ENCODE data around the gene TEX101. TPM values are rescaled to one million over a fixed set of nuclear protein-coding genes. Genes with fewer than 3 reads are reported as not detected.
"Not testable (repeated sequence)": the region's sequence is repeated elsewhere in the genome, so short reads cannot be mapped to it uniquely, and the experiment has no call there.

The TEX101 gene
- polyA plus RNA-seq, 3 donors: 0.16 TPM; not detected in 2

DNA sequence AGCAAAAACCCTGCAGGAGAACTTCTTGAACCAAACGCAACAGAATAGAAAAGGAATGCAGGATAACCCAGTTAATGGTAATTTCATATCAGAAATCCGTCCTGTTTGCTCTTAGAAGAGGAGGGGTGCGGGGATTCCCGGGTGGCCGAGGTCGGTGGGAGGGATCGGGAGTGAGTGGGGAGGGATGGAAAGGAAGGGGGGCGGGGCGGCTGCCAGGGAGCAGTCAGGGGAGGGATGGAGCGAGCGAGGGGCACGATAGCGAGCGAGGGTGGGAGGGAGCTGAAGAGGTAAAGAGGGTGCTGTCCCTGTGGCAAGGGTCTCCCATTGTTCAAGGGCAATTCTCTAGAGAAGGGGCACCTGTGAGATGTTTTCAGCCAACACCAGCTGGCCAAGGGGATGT is 34.7 kb upstream of the TEX101 start:
- Mint-ChIP-seq H3K4me1 (no peaks in the 10 kb centered on the region), H3K4me3 (no peak overlapping the region)

GRCh38 chr19:43380771-43381386 is 33.8 kb upstream of the TEX101 start:
- no peak overlapping the region for H3K4me3 Mint-ChIP-seq
- no peak overlapping the region for H3K27ac Mint-ChIP-seq
- no peaks in the 10 kb centered on the region for H3K79me2 ChIP-seq (ENCODE audit: insufficient read depth, low read length)
- no peak overlapping the region for H3K4me3 ChIP-seq (replicated peaks in 1 of 3; ENCODE audit: low read depth in 2 of 3, low read length in 3 of 3)
- no peak overlapping the region for H3K27ac ChIP-seq (ENCODE audit: low read depth in 1 of 2, low read length in 2 of 2)
- no peaks in the 10 kb centered on the region for H4K20me1 ChIP-seq (ENCODE audit: insufficient read depth, low read length)
- H3K27me3 ChIP-seq (ENCODE audit: control insufficient read depth in 2 of 2, insufficient read depth in 2 of 2, low read length in 2 of 2): no peaks in the 10 kb centered on the region
- intact Hi-C loops (cut with micrococcal nuclease): no loop called here
- no peaks in the 10 kb centered on the region for H3K4me1 Mint-ChIP-seq
- no peaks in the 10 kb centered on the region for H3K4me1 ChIP-seq (ENCODE audit: control insufficient read depth in 1 of 2, insufficient read depth in 2 of 2, low read length in 2 of 2)
- TF ChIP-seq, protein P1, sequence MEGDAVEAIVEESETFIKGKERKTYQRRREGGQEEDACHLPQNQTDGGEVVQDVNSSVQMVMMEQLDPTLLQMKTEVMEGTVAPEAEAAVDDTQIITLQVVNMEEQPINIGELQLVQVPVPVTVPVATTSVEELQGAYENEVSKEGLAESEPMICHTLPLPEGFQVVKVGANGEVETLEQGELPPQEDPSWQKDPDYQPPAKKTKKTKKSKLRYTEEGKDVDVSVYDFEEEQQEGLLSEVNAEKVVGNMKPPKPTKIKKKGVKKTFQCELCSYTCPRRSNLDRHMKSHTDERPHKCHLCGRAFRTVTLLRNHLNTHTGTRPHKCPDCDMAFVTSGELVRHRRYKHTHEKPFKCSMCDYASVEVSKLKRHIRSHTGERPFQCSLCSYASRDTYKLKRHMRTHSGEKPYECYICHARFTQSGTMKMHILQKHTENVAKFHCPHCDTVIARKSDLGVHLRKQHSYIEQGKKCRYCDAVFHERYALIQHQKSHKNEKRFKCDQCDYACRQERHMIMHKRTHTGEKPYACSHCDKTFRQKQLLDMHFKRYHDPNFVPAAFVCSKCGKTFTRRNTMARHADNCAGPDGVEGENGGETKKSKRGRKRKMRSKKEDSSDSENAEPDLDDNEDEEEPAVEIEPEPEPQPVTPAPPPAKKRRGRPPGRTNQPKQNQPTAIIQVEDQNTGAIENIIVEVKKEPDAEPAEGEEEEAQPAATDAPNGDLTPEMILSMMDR (IDR thresholded peaks at IDR 0.05): no peak
- H3K36me3 ChIP-seq (replicated peaks in 1 of 2; ENCODE audit: control insufficient read depth in 1 of 2, insufficient read depth in 2 of 2, low read length in 2 of 2): no peaks in the 10 kb centered on the region
- no peaks in the 10 kb centered on the region for H3K36me3 Mint-ChIP-seq
- no peak overlapping the region for H2AFZ ChIP-seq (ENCODE audit: insufficient read depth, low read depth, low read length, poor library complexity, severe bottlenecking)
- peaks cover 0 to 5% (median 2%) of the 10 kb centered on the region in 3 donors for H3K27me3 Mint-ChIP-seq (ENCODE audit: low read depth in 3 of 3)
- no peaks in the 10 kb centered on the region for H3K9me3 ChIP-seq (replicated peaks in 1 of 2; ENCODE audit: control insufficient read depth in 1 of 2, insufficient read depth in 1 of 2, low read length in 2 of 2)
- no peak overlapping the region for H3K4me2 ChIP-seq (replicated peaks; ENCODE audit: extremely low read depth, low read length, poor library complexity, severe bottlenecking)
- no peak for DNase-seq
- H3K9me3 Mint-ChIP-seq: peaks cover under 1 to 4% (median 2%) of the 10 kb centered on the region in 7 donors
- 88% methylated on average over 2 of the region's 4 CpGs for WGBS (ENCODE audit: insufficient coverage)
- no peak overlapping the region for H3K9ac ChIP-seq (ENCODE audit: insufficient read depth, low read length, poor library complexity, severe bottlenecking)

More for the DNA sequence above, 34.7 kb upstream of the TEX101 start:
- 96% methylated on average over 13 of the region's 14 CpGs for WGBS (ENCODE audit: insufficient coverage)
- no peaks in the 10 kb centered on the region for H3K27me3 ChIP-seq (ENCODE audit: control insufficient read depth in 2 of 2, insufficient read depth in 2 of 2, low read length in 2 of 2)
- H3K79me2 ChIP-seq (ENCODE audit: insufficient read depth, low read length): no peaks in the 10 kb centered on the region
- no peak overlapping the region for H3K9ac ChIP-seq (ENCODE audit: insufficient read depth, low read length, poor library complexity, severe bottlenecking)
- H3K27ac Mint-ChIP-seq: no peak overlapping the region
- H3K4me3 ChIP-seq (replicated peaks in 1 of 3; ENCODE audit: low read depth in 2 of 3, low read length in 3 of 3): no peak overlapping the region
- H3K27me3 Mint-ChIP-seq (ENCODE audit: low read depth in 3 of 3): peaks cover 0 to 5% (median 2%) of the 10 kb centered on the region in 3 donors
- no peak overlapping the region for H2AFZ ChIP-seq (ENCODE audit: insufficient read depth, low read depth, low read length, poor library complexity, severe bottlenecking)
- H3K36me3 ChIP-seq (replicated peaks in 1 of 2; ENCODE audit: control insufficient read depth in 1 of 2, insufficient read depth in 2 of 2, low read length in 2 of 2): no peaks in the 10 kb centered on the region
- no peak overlapping the region for H3K4me2 ChIP-seq (replicated peaks; ENCODE audit: extremely low read depth, low read length, poor library complexity, severe bottlenecking)
- H4K20me1 ChIP-seq (ENCODE audit: insufficient read depth, low read length): no peaks in the 10 kb centered on the region
- no peaks in the 10 kb centered on the region for H3K36me3 Mint-ChIP-seq
- no peaks in the 10 kb centered on the region for H3K9me3 ChIP-seq (replicated peaks in 1 of 2; ENCODE audit: control insufficient read depth in 1 of 2, insufficient read depth in 1 of 2, low read length in 2 of 2)
- TF ChIP-seq, protein P1 (IDR thresholded peaks at IDR 0.05): no peak
- intact Hi-C loops (cut with micrococcal nuclease): no loop called here
- DNase-seq: no peak
- H3K9me3 Mint-ChIP-seq: no peaks in the 10 kb centered on the region
- no peaks in the 10 kb centered on the region for H3K4me1 ChIP-seq (ENCODE audit: control insufficient read depth in 1 of 2, insufficient read depth in 2 of 2, low read length in 2 of 2)
- H3K27ac ChIP-seq (ENCODE audit: low read depth in 1 of 2, low read length in 2 of 2): no peak overlapping the region

DNA sequence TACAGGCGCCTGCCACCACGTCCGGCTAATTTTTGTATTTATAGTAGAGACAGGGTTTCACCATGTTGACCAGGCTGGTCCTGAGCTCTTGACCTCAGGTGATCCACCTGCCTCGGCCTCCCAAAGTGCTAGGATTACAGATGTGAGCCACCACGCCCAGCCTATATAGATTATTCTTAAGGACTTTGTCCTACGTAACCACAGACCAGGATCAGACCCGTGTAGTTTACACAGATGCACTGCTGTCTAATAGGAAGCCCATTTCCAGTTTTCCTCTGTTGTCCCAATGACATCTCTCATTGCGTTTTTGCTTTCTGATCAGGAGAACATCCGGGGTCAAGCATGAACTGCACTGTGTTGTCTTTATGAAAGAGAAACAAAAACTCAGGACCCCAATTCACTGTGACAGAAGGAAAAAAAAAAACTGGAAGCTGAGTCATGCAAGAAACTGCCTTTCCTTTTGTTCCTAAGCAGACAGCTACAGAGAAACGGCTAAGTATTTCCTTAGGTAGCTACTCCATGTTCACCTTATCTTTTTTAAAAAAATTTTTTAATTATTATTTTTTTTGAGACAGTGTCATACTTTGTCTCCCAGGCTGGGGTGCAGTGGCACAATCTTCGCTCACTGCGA is 32.0 kb upstream of the TEX101 start:
- H3K4me3 ChIP-seq (replicated peaks in 1 of 3; ENCODE audit: low read depth in 2 of 3, low read length in 3 of 3); H4K20me1 ChIP-seq (ENCODE audit: insufficient read depth, low read length); H3K27ac ChIP-seq (ENCODE audit: low read depth in 1 of 2, low read length in 2 of 2); H3K27me3 Mint-ChIP-seq (ENCODE audit: low read depth in 3 of 3); H3K27me3 ChIP-seq (ENCODE audit: control insufficient read depth in 2 of 2, insufficient read depth in 2 of 2, low read length in 2 of 2); H3K4me2 ChIP-seq (replicated peaks; ENCODE audit: extremely low read depth, low read length, poor library complexity, severe bottlenecking); H3K36me3 Mint-ChIP-seq; H3K4me3 Mint-ChIP-seq; intact Hi-C loops (cut with micrococcal nuclease); H3K9me3 ChIP-seq (replicated peaks in 1 of 2; ENCODE audit: control insufficient read depth in 1 of 2, insufficient read depth in 1 of 2, low read length in 2 of 2); H2AFZ ChIP-seq (ENCODE audit: insufficient read depth, low read depth, low read length, poor library complexity, severe bottlenecking); H3K4me1 Mint-ChIP-seq; H3K79me2 ChIP-seq (ENCODE audit: insufficient read depth, low read length); H3K9ac ChIP-seq (ENCODE audit: insufficient read depth, low read length, poor library complexity, severe bottlenecking); H3K36me3 ChIP-seq (replicated peaks in 1 of 2; ENCODE audit: control insufficient read depth in 1 of 2, insufficient read depth in 2 of 2, low read length in 2 of 2); DNase-seq; H3K4me1 ChIP-seq (ENCODE audit: control insufficient read depth in 1 of 2, insufficient read depth in 2 of 2, low read length in 2 of 2): not testable (repeated sequence)
- Mint-ChIP-seq H3K9me3 (peaks cover 3 to 12% (median 7%) of the 10 kb centered on the region in 7 donors), H3K27ac (peak overlapping the region in 1 of 7 donors; percentile 73)
- WGBS (ENCODE audit: insufficient coverage): 60% methylated on average over 1 of the region's 12 CpGs

Data from CD14-positive monocyte (primary cell).